Measurements from ENCODE around the gene KDM2B.
"Not testable (repeated sequence)": the region's sequence is repeated elsewhere in the genome, so short reads cannot be mapped to it uniquely, and the experiment has no call there.

KDM2B gene

DNA sequence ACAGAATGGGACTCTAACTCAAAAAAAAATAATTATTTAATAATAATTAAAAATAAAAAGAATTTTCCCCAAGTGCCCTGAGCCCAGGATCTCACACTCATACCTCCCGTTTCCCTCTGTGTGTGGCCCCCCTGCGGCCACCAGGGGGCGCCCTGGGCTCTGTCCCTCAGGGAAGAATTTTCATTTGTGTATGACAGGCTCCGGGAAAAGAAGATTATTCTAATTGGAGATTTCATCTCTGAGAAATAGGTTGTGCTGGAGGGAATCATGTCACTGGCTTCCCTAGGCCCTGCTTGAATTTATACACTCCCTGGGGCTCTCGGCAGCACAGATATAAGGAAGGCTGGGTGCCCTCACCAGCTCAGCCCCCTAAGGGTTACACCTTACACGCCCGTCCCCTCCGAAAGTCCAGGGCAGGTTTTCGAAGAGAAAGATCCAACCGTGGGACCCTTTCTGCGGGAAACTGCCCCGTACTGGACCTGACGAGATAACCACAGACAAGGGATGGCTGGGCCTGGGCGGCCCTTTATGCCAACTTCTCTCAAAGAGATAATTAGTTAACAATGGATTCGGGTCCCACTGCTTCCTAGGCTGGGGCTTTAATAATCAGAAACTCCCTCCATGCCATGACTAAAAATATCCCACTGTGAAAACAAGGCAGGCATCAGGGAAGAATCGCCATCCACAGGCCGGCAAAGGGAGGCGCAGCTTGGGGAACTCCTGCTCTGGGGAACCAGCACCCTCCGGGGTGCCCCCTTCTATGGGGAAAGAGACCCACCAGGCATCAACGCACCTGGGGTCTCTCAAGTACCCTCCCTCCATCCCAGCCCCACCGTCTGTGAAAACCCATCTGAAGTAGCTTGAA, 80.7 kb downstream of the KDM2B start:
- H3K27me3 Mint-ChIP-seq = no peaks in the 10 kb centered on the region
- peak; percentile 83 for DNase-seq
- no peak overlapping the region for H3K27ac Mint-ChIP-seq
- no peak overlapping the region for H3K4me3 Mint-ChIP-seq
- no peaks in the 10 kb centered on the region for H3K9me3 Mint-ChIP-seq
- peaks cover 8% of the 10 kb centered on the region for H3K36me3 Mint-ChIP-seq (ENCODE audit: low read depth)
- peaks cover 18% of the 10 kb centered on the region for H3K4me1 Mint-ChIP-seq (ENCODE audit: low read depth)

GRCh38 chr12:121495746-121496145, 85.1 kb downstream of the KDM2B start:
- peak overlapping the region; percentile 30 for H3K27ac Mint-ChIP-seq
- H3K4me3 Mint-ChIP-seq = no peak overlapping the region
- H3K27me3 Mint-ChIP-seq = no peaks in the 10 kb centered on the region
- no peaks in the 10 kb centered on the region for H3K9me3 Mint-ChIP-seq
- peaks cover 17% of the 10 kb centered on the region for H3K4me1 Mint-ChIP-seq (ENCODE audit: low read depth)
- peaks cover 11% of the 10 kb centered on the region for H3K36me3 Mint-ChIP-seq (ENCODE audit: low read depth)
- no peak for DNase-seq

- DNase-seq = peak; percentile 73
- Mint-ChIP-seq H3K9me3 (no peaks in the 10 kb centered on the region), H3K36me3 (ENCODE audit: low read depth) (peaks cover 17% of the 10 kb centered on the region), H3K27ac (no peak overlapping the region), H3K4me3 (no peak overlapping the region), H3K27me3 (no peaks in the 10 kb centered on the region), H3K4me1 (ENCODE audit: low read depth) (peaks cover 17% of the 10 kb centered on the region)
Measured at GRCh38 chr12:121494093-121494787, 86.6 kb downstream of the KDM2B start.

GRCh38 chr12:121490401-121491281, 90.2 kb downstream of the KDM2B start:
- Mint-ChIP-seq H3K27ac (no peak overlapping the region), H3K27me3 (no peaks in the 10 kb centered on the region), H3K4me3 (no peak overlapping the region), H3K9me3 (no peaks in the 10 kb centered on the region), H3K4me1 (ENCODE audit: low read depth) (peaks cover 13% of the 10 kb centered on the region), H3K36me3 (ENCODE audit: low read depth) (peaks cover 14% of the 10 kb centered on the region)
- no peak for DNase-seq

- Mint-ChIP-seq H3K27ac (no peak overlapping the region), H3K36me3 (ENCODE audit: low read depth) (peaks cover 14% of the 10 kb centered on the region), H3K27me3 (no peaks in the 10 kb centered on the region), H3K4me1 (ENCODE audit: low read depth) (peaks cover 13% of the 10 kb centered on the region), H3K9me3 (no peaks in the 10 kb centered on the region), H3K4me3 (no peak overlapping the region)
- no peak for DNase-seq
Measured at GRCh38 chr12:121489874-121490273, 90.9 kb downstream of the KDM2B start.

- Mint-ChIP-seq H3K4me3 (no peak overlapping the region), H3K9me3 (no peaks in the 10 kb centered on the region), H3K36me3 (ENCODE audit: low read depth) (peaks cover 2% of the 10 kb centered on the region), H3K27me3 (no peaks in the 10 kb centered on the region), H3K27ac (no peak overlapping the region), H3K4me1 (ENCODE audit: low read depth) (no peaks in the 10 kb centered on the region)
- no peak for DNase-seq
Measured at GRCh38 chr12:121484967-121485366, 95.9 kb downstream of the KDM2B start.

DNA sequence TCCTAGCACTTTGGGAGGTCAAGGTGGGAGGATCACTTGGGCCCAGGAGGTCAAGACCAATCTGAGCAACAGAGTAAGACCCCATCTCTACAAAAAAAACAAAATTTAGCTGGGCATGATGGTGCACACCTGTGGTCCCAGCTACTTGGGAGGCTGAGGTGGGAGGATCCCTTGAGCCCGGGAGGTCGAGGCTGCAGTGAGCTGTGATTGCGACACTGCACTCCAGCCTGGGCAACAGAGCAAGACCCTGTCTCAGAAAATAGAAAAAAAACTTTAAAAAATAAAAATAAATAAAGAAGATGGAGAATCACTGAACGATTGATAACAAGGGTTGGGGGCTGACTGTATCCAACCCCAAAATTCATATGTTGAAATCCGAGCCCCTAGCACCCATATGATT, 96.3 kb downstream of the KDM2B start:
- DNase-seq; H3K36me3 Mint-ChIP-seq (ENCODE audit: low read depth); H3K27ac Mint-ChIP-seq; H3K4me3 Mint-ChIP-seq; H3K4me1 Mint-ChIP-seq (ENCODE audit: low read depth); H3K9me3 Mint-ChIP-seq; H3K27me3 Mint-ChIP-seq: not testable (repeated sequence)

- no peak for DNase-seq
- peaks cover 2% of the 10 kb centered on the region for H3K36me3 Mint-ChIP-seq (ENCODE audit: low read depth)
- no peak overlapping the region for H3K4me3 Mint-ChIP-seq
- H3K9me3 Mint-ChIP-seq = no peaks in the 10 kb centered on the region
- no peak overlapping the region for H3K27ac Mint-ChIP-seq
- H3K27me3 Mint-ChIP-seq = no peaks in the 10 kb centered on the region
- H3K4me1 Mint-ChIP-seq (ENCODE audit: low read depth) = no peaks in the 10 kb centered on the region
Measured at GRCh38 chr12:121483949-121484348, 96.9 kb downstream of the KDM2B start.

GRCh38 chr12:121476477-121476876, 104.3 kb downstream of the KDM2B start:
- H3K9me3 Mint-ChIP-seq = no peaks in the 10 kb centered on the region
- H3K27ac Mint-ChIP-seq = no peak overlapping the region
- no peak overlapping the region for H3K4me3 Mint-ChIP-seq
- DNase-seq = no peak
- H3K36me3 Mint-ChIP-seq (ENCODE audit: low read depth) = peaks cover 2% of the 10 kb centered on the region
- no peaks in the 10 kb centered on the region for H3K4me1 Mint-ChIP-seq (ENCODE audit: low read depth)
- no peaks in the 10 kb centered on the region for H3K27me3 Mint-ChIP-seq

DNA sequence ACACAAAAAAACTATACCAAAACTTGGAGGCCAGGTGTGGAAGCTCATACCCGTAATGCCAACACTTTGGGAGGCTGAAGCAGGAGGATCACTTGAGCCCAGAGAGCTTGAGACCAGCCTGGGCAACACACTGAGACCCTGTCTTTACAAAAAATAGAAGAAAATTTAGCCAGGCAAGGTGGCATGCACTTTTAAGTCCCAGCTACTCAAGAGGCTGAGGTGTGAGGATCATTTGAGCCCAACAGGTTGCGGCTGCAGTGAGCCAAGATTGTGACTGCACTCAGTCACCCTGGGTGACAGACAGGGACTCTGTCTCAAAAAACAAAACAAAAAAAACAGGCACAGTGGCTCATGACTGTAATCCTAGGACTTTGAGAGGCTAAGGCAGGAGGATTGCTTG, 105.5 kb downstream of the KDM2B start:
- no peaks in the 10 kb centered on the region for H3K4me1 Mint-ChIP-seq (ENCODE audit: low read depth)
- H3K36me3 Mint-ChIP-seq (ENCODE audit: low read depth) = no peaks in the 10 kb centered on the region
- H3K27ac Mint-ChIP-seq = no peak overlapping the region
- DNase-seq = no peak
- no peaks in the 10 kb centered on the region for H3K27me3 Mint-ChIP-seq
- no peaks in the 10 kb centered on the region for H3K9me3 Mint-ChIP-seq
- H3K4me3 Mint-ChIP-seq = no peak overlapping the region

GRCh38 chr12:121472150-121472905, 108.5 kb downstream of the KDM2B start:
- Mint-ChIP-seq H3K27ac (no peak overlapping the region), H3K9me3 (no peaks in the 10 kb centered on the region), H3K27me3 (no peaks in the 10 kb centered on the region), H3K4me3 (no peak overlapping the region), H3K4me1 (ENCODE audit: low read depth) (peaks cover 7% of the 10 kb centered on the region), H3K36me3 (ENCODE audit: low read depth) (no peaks in the 10 kb centered on the region)
- DNase-seq = no peak

- Mint-ChIP-seq H3K36me3 (ENCODE audit: low read depth) (peaks cover 6% of the 10 kb centered on the region), H3K27ac (peak overlapping the region; percentile 6), H3K4me1 (ENCODE audit: low read depth) (peaks cover 12% of the 10 kb centered on the region), H3K4me3 (no peak overlapping the region), H3K27me3 (no peaks in the 10 kb centered on the region), H3K9me3 (no peaks in the 10 kb centered on the region)
- no peak for DNase-seq
Measured at GRCh38 chr12:121470751-121471150, 110.1 kb downstream of the KDM2B start.

DNA sequence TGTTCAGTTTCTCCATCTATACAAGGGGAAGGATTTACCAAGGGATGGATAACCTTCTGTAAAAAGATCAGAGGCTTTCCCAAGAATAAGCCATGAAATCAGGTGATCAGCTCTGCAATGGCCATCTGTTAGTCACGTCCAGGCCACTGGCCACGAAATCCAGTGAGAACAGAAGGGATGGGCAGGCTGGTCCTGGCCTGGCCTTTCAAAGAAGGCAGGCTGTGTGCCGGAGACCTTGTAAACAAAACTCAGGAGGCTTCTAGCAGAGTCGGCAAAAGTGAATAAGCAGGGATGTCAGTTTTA, 112.4 kb downstream of the KDM2B start:
- H3K36me3 Mint-ChIP-seq (ENCODE audit: low read depth) = peaks cover 21% of the 10 kb centered on the region
- H3K27me3 Mint-ChIP-seq = no peaks in the 10 kb centered on the region
- peaks cover 29% of the 10 kb centered on the region for H3K4me1 Mint-ChIP-seq (ENCODE audit: low read depth)
- DNase-seq = no peak
- H3K27ac Mint-ChIP-seq = peak overlapping the region; percentile 40
- no peaks in the 10 kb centered on the region for H3K9me3 Mint-ChIP-seq
- no peak overlapping the region for H3K4me3 Mint-ChIP-seq

Measured in activated T-cell treated with anti-CD3 and anti-CD28 coated beads, Interleukin-2, amount 50 U/mL, for 24 hours (primary cell).